Naive thymus-derived CD4-positive, alpha-beta T cell (primary cell): Measurements from ENCODE around the gene PTGFRN. TPM values are rescaled to one million over a fixed set of nuclear protein-coding genes. Genes with fewer than 3 reads are reported as not detected.
A peak's percentile ranks its signal among the peaks of the same experiment; 100 is the strongest.

ENCODE experiments used
- ATAC-seq: fragments of 150-1000 bp; cut with Tn5 transposase; 2 replicates; pipeline ENCODE4 v1.10.0; 2021; ENCODE audit warnings: mild to moderate bottlenecking, moderate library complexity
- CTCF ChIA-PET: fragments of 350-600 bp; sonication (Branson Sonifier 250); formaldehyde crosslinking; loops from one replicate; lab custom pipeline; 2021; ENCODE audit warnings: antibody characterized with exemption; lab: Charles Lee
- POLR2A ChIA-PET: fragments of 350-600 bp; sonication (Branson Sonifier 250); formaldehyde crosslinking; loops from one replicate; lab custom pipeline; 2021; ENCODE audit warnings: antibody characterized with exemption, inconsistent platforms; lab: Charles Lee
- DNase-seq, 9 donors: peaks; one replicate each; pipeline versions ENCODE4 v3.0.0 to v3.0.0-alpha.2; 2020 to 2022; ENCODE audit warnings: mixed read lengths in 1 of 9
- H3K27ac ChIP-seq: one replicate; pipeline ENCODE4 v1.7.0; 2013; ENCODE audit warnings: mild to moderate bottlenecking, low read depth, low read length, moderate library complexity
- H3K27me3 ChIP-seq, 2 donors: one replicate each; pipeline ENCODE4 v1.7.0; 2013; ENCODE audit warnings: low read length in 2 of 2, mild to moderate bottlenecking in 2 of 2, moderate library complexity in 2 of 2; ENCODE audit not compliant: control insufficient read depth in 2 of 2, insufficient read depth in 2 of 2
- H3K36me3 ChIP-seq, 3 experiments: 1 replicate in 2 of 3; 2 replicates in 1 of 3; pipeline ENCODE4 v1.7.0; 2013; ENCODE audit warnings: low read length in 3 of 3, mild to moderate bottlenecking in 3 of 3, moderate library complexity in 1 of 3; ENCODE audit not compliant: insufficient read depth in 3 of 3, control insufficient read depth in 2 of 3
- H3K4me1 ChIP-seq, 2 donors: one replicate each; pipeline ENCODE4 v1.7.0; 2013; ENCODE audit warnings: low read length in 2 of 2, mild to moderate bottlenecking in 2 of 2, moderate library complexity in 1 of 2; ENCODE audit not compliant: control insufficient read depth in 2 of 2, insufficient read depth in 2 of 2
- H3K4me3 ChIP-seq: 2 replicates; pipeline ENCODE4 v1.7.0; 2013; ENCODE audit warnings: mild to moderate bottlenecking, low read length
- H3K9me3 ChIP-seq, 3 experiments: 1 replicate in 2 of 3; 2 replicates in 1 of 3; pipeline ENCODE4 v1.7.0; 2013; ENCODE audit warnings: low read length in 3 of 3; ENCODE audit not compliant: control insufficient read depth in 2 of 3
- H3K27ac Mint-ChIP-seq, 9 donors: one replicate each; pipeline ENCODE4 v1.8.0; 2020 to 2022; ENCODE audit warnings: mixed read lengths in 9 of 9, mild to moderate bottlenecking in 8 of 9, moderate library complexity in 5 of 9, inconsistent platforms in 2 of 9
- H3K27me3 Mint-ChIP-seq, 5 donors: one replicate each; pipeline ENCODE4 v1.8.0; 2021 to 2022; ENCODE audit warnings: mixed read lengths in 5 of 5, mild to moderate bottlenecking in 1 of 5
- H3K36me3 Mint-ChIP-seq, 5 donors: one replicate each; pipeline ENCODE4 v1.8.0; 2020 to 2022; ENCODE audit warnings: mixed read lengths in 5 of 5, mild to moderate bottlenecking in 3 of 5, inconsistent platforms in 1 of 5
- H3K4me1 Mint-ChIP-seq, 7 donors: one replicate each; pipeline ENCODE4 v1.8.0; 2020 to 2022; ENCODE audit warnings: mixed read lengths in 7 of 7, mild to moderate bottlenecking in 3 of 7, inconsistent platforms in 1 of 7
- H3K4me3 Mint-ChIP-seq, 10 donors: one replicate each; pipeline ENCODE4 v1.8.0; 2020 to 2022; ENCODE audit warnings: mild to moderate bottlenecking in 10 of 10, mixed read lengths in 10 of 10, moderate library complexity in 6 of 10, inconsistent platforms in 2 of 10
- H3K9me3 Mint-ChIP-seq, 11 donors: one replicate each; pipeline ENCODE4 v1.8.0; 2020 to 2022; ENCODE audit warnings: mixed read lengths in 11 of 11, mild to moderate bottlenecking in 4 of 11, inconsistent platforms in 1 of 11, moderate library complexity in 1 of 11
- intact Hi-C, 2 donors: fragments of 100-400 bp; cut with micrococcal nuclease; formaldehyde crosslinking; loops; one replicate each; pipeline ENCODE4 v1.15.1; 2023
- polyA plus RNA-seq, 2 donors: library from polyadenylated mRNA; unstranded; fragments of 300-500 nt; fragmentation: Illumina TruSeq; gene quantifications; one replicate each; pipeline ENCODE4 v1.2.3, GENCODE V29; 2021
- total RNA-seq, 6 experiments: library from RNA in 5 of 6; stranded (reverse) in 5 of 6; gene quantifications; 1 replicate in 5 of 6; 2 replicates in 1 of 6; pipeline ENCODE4 v1.2.3 and lab custom pipeline; 2021 to 2026

PTGFRN gene
- total and polyA plus RNA-seq, 7 experiments from 2014 or later: 0.22 to 5.6 (median 1.2) TPM

GRCh38 chr1:116881879-116882520 is 27.7 kb upstream of the PTGFRN start:
- Mint-ChIP-seq H3K27me3 (no peaks in the 10 kb centered on the region), H3K4me1 (peaks cover 0 to 26% (median 0%) of the 10 kb centered on the region in 7 donors), H3K9me3 (no peaks in the 10 kb centered on the region), H3K36me3 (peaks cover 0 to 8% (median 0%) of the 10 kb centered on the region in 5 donors), H3K27ac (peak overlapping the region in 2 of 9 donors; percentile 44 to 60), H3K4me3 (no peak overlapping the region)
- H3K9me3 ChIP-seq: no peaks in the 10 kb centered on the region
- intact Hi-C loops: loop anchor here in 1 of 2 donors (5.0 kb wide), 1 partner anchor 65 kb away; no protein-coding TSS in a partner anchor
- no peak overlapping the region for H3K27ac ChIP-seq
- peaks cover 11 to 20% of the 10 kb centered on the region in 2 donors for H3K4me1 ChIP-seq
- H3K27me3 ChIP-seq: no peaks in the 10 kb centered on the region
- H3K36me3 ChIP-seq: no peaks in the 10 kb centered on the region
- DNase-seq (peak in 3 of 9 donors; percentile 14 to 40 (median 19)), ATAC-seq (no peak)
- H3K4me3 ChIP-seq: no peak overlapping the region
- CTCF ChIA-PET: interaction anchor here (1.5 kb wide), 1 partner anchor 145 kb away, joined by 6 read pairs; no protein-coding TSS in a partner anchor
- POLR2A ChIA-PET: interaction anchor here (0.6 to 0.8 kb wide), 2 partner anchors 26 to 53 kb away, joined by 3 read pairs; no protein-coding TSS in a partner anchor

GRCh38 chr1:116882866-116883265 is 26.9 kb upstream of the PTGFRN start:
- ATAC-seq (no peak), DNase-seq (no peak)
- Mint-ChIP-seq H3K36me3 (peaks cover 0 to 8% (median 0%) of the 10 kb centered on the region in 5 donors), H3K9me3 (no peaks in the 10 kb centered on the region), H3K4me1 (peaks cover 0 to 27% (median 0%) of the 10 kb centered on the region in 7 donors), H3K4me3 (no peak overlapping the region), H3K27ac (no peak overlapping the region), H3K27me3 (no peaks in the 10 kb centered on the region)
- peaks cover 7 to 13% of the 10 kb centered on the region in 2 donors for H3K4me1 ChIP-seq
- ChIA-PET POLR2A (interaction anchor here (0.6 kb wide), 1 partner anchor 25 kb away, joined by 3 read pairs; no protein-coding TSS in a partner anchor), CTCF (no interaction called here)
- H3K9me3 ChIP-seq: no peaks in the 10 kb centered on the region
- intact Hi-C loops: loop anchor here in 1 of 2 donors (5.0 kb wide), 1 partner anchor 66 kb away; no protein-coding TSS in a partner anchor
- H3K27me3 ChIP-seq: no peaks in the 10 kb centered on the region
- no peak overlapping the region for H3K27ac ChIP-seq
- no peaks in the 10 kb centered on the region for H3K36me3 ChIP-seq
- no peak overlapping the region for H3K4me3 ChIP-seq

GRCh38 chr1:116886291-116886878 is 23.3 kb upstream of the PTGFRN start:
- Histone ChIP-seq H3K4me3 (no peak overlapping the region), H3K36me3 (no peaks in the 10 kb centered on the region), H3K4me1 (no peaks in the 10 kb centered on the region), H3K27me3 (no peaks in the 10 kb centered on the region), H3K27ac (no peak overlapping the region), H3K9me3 (no peaks in the 10 kb centered on the region)
- Mint-ChIP-seq H3K27me3 (peaks cover 0 to 4% (median 0%) of the 10 kb centered on the region in 5 donors), H3K9me3 (no peaks in the 10 kb centered on the region), H3K4me3 (no peak overlapping the region), H3K27ac (no peak overlapping the region), H3K36me3 (peaks cover 0 to 8% (median 0%) of the 10 kb centered on the region in 5 donors), H3K4me1 (peaks cover 0 to 24% (median 0%) of the 10 kb centered on the region in 7 donors)
- ATAC-seq: no peak
- no peak for DNase-seq
- ChIA-PET CTCF (interaction anchor here (0.8 kb wide), 1 partner anchor 8 kb away, joined by 3 read pairs; no protein-coding TSS in a partner anchor), POLR2A (interaction anchor here (1.8 kb wide), 1 partner anchor 9 kb away, joined by 5 read pairs; no protein-coding TSS in a partner anchor)
- intact Hi-C loops: no loop called here

GRCh38 chr1:116887212-116887611 is 22.5 kb upstream of the PTGFRN start:
- Mint-ChIP-seq H3K36me3 (peaks cover 0 to 8% (median 0%) of the 10 kb centered on the region in 5 donors), H3K4me1 (peaks cover 0 to 18% (median 0%) of the 10 kb centered on the region in 7 donors), H3K27me3 (peaks cover 0 to 7% (median 0%) of the 10 kb centered on the region in 5 donors), H3K4me3 (no peak overlapping the region), H3K27ac (no peak overlapping the region), H3K9me3 (peaks cover 0 to under 1% (median 0%) of the 10 kb centered on the region in 11 donors)
- ChIA-PET CTCF (interaction anchor here (0.8 to 0.9 kb wide), 2 partner anchors 9 to 10 kb away, joined by 3 to 4 read pairs; no protein-coding TSS in a partner anchor), POLR2A (interaction anchor here (0.9 to 1.8 kb wide), 2 partner anchors 9 to 141 kb away, joined by 3 to 5 read pairs; no protein-coding TSS in a partner anchor)
- H3K4me1 ChIP-seq: no peaks in the 10 kb centered on the region
- ATAC-seq (no peak), DNase-seq (no peak)
- no peaks in the 10 kb centered on the region for H3K36me3 ChIP-seq
- H3K27ac ChIP-seq: no peak overlapping the region
- H3K9me3 ChIP-seq: no peaks in the 10 kb centered on the region
- H3K4me3 ChIP-seq: no peak overlapping the region
- no peaks in the 10 kb centered on the region for H3K27me3 ChIP-seq
- intact Hi-C loops: no loop called here

- Mint-ChIP-seq H3K27me3 (peaks cover 0 to 9% (median 0%) of the 10 kb centered on the region in 5 donors), H3K9me3 (peaks cover 0 to 7% (median 2%) of the 10 kb centered on the region in 11 donors), H3K36me3 (peaks cover 0 to 10% (median 0%) of the 10 kb centered on the region in 5 donors), H3K4me1 (peaks cover 0 to 13% (median 0%) of the 10 kb centered on the region in 7 donors), H3K4me3 (no peak overlapping the region), H3K27ac (no peak overlapping the region)
- DNase-seq (no peak), ATAC-seq (no peak)
- H3K4me3 ChIP-seq: no peak overlapping the region
- no peaks in the 10 kb centered on the region for H3K4me1 ChIP-seq
- H3K27me3 ChIP-seq: no peaks in the 10 kb centered on the region
- ChIA-PET CTCF (no interaction called here), POLR2A (no interaction called here)
- no peak overlapping the region for H3K27ac ChIP-seq
- no peaks in the 10 kb centered on the region for H3K36me3 ChIP-seq
- no peaks in the 10 kb centered on the region for H3K9me3 ChIP-seq
- intact Hi-C loops: no loop called here
These were observed 20.3 kb upstream of the PTGFRN start for GRCh38 chr1:116889380-116889779.

GRCh38 chr1:116891396-116892079 is 18.2 kb upstream of the PTGFRN start:
- H3K4me1 Mint-ChIP-seq: peaks cover 0 to 6% (median 0%) of the 10 kb centered on the region in 7 donors
- ChIA-PET CTCF (no interaction called here), POLR2A (no interaction called here)
- Histone ChIP-seq H3K27me3 (peaks cover 0 to 3% of the 10 kb centered on the region in 2 donors), H3K4me3 (no peak overlapping the region), H3K36me3 (no peaks in the 10 kb centered on the region), H3K27ac (no peak overlapping the region), H3K4me1 (no peaks in the 10 kb centered on the region), H3K9me3 (peaks cover 0 to 5% (median 0%) of the 10 kb centered on the region in 3 experiments)
- H3K27me3 Mint-ChIP-seq: peaks cover 0 to 9% (median 0%) of the 10 kb centered on the region in 5 donors
- H3K4me3 Mint-ChIP-seq: no peak overlapping the region
- intact Hi-C loops: no loop called here
- no peak overlapping the region for H3K27ac Mint-ChIP-seq
- H3K9me3 Mint-ChIP-seq: peaks cover 1 to 17% (median 9%) of the 10 kb centered on the region in 11 donors
- peaks cover 0 to 16% (median 0%) of the 10 kb centered on the region in 5 donors for H3K36me3 Mint-ChIP-seq
- ATAC-seq: no peak
- no peak for DNase-seq
